ENCODE results near the gene RALGPS1.

Gene RALGPS1

GRCh38 chr9:127167560-127168326, 253.2 kb downstream of the RALGPS1 start:
- Histone ChIP-seq H3K79me2 (ENCODE audit: low read length) (no peaks in the 10 kb centered on the region), H2AFZ (ENCODE audit: low read depth, low read length) (0 out of 2 replicates have a peak overlapping the region, but pooled peaks have one; percentile 28), H3K9ac (ENCODE audit: low read length) (no peak overlapping the region), H4K20me1 (ENCODE audit: insufficient read depth, low read length) (no peaks in the 10 kb centered on the region), H3K27ac (ENCODE audit: low read length) (no peak overlapping the region), H3K4me3 (ENCODE audit: low read length) (no peak overlapping the region), H3K9me3 (ENCODE audit: insufficient read depth, low read length) (no peaks in the 10 kb centered on the region), H3K27me3 (ENCODE audit: low read depth, low read length) (peaks cover 5% of the 10 kb centered on the region; the same call in 1 of the 2 replicates), H3K4me1 (ENCODE audit: low read length) (peaks cover 41% of the 10 kb centered on the region), H3K4me2 (ENCODE audit: low read length) (peak overlapping the region; percentile 66), H3K36me3 (replicated peaks; ENCODE audit: low read depth, low read length) (no peaks in the 10 kb centered on the region)
- no peak for TF ChIP-seq CTCF (IDR thresholded peaks at IDR 0.05; ENCODE audit: low read depth, low read length)

GRCh38 chr9:127168756-127169574, 254.4 kb downstream of the RALGPS1 start:
- TF ChIP-seq EZH2phosphoT487 (IDR thresholded peaks at IDR 0.05; ENCODE audit: low read depth) (no peak), CTCF (IDR thresholded peaks at IDR 0.05; ENCODE audit: low read depth, low read length) (no peak)
- Histone ChIP-seq H3K4me1 (ENCODE audit: low read length) (peaks cover 29% of the 10 kb centered on the region), H2AFZ (ENCODE audit: low read depth, low read length) (no peak overlapping the region), H3K79me2 (ENCODE audit: low read length) (no peaks in the 10 kb centered on the region), H3K9me3 (ENCODE audit: insufficient read depth, low read length) (no peaks in the 10 kb centered on the region), H3K4me3 (ENCODE audit: low read length) (no peak overlapping the region), H3K27me3 (ENCODE audit: low read depth, low read length) (peaks cover 5% of the 10 kb centered on the region; the same call in 1 of the 2 replicates), H3K27ac (ENCODE audit: low read length) (no peak overlapping the region), H3K9ac (ENCODE audit: low read length) (no peak overlapping the region), H3K36me3 (replicated peaks; ENCODE audit: low read depth, low read length) (no peaks in the 10 kb centered on the region), H3K4me2 (ENCODE audit: low read length) (no peak overlapping the region), H4K20me1 (ENCODE audit: insufficient read depth, low read length) (no peaks in the 10 kb centered on the region)

- no peaks in the 10 kb centered on the region for H4K20me1 ChIP-seq (ENCODE audit: insufficient read depth, low read length)
- no peak overlapping the region for H3K4me2 ChIP-seq (ENCODE audit: low read length)
- no peak for TF ChIP-seq CTCF (IDR thresholded peaks at IDR 0.05; ENCODE audit: low read depth, low read length)
- no peak for TF ChIP-seq EZH2phosphoT487 (IDR thresholded peaks at IDR 0.05; ENCODE audit: low read depth)
- H3K4me1 ChIP-seq (ENCODE audit: low read length) = peaks cover 28% of the 10 kb centered on the region
- H3K27me3 ChIP-seq (ENCODE audit: low read depth, low read length) = peaks cover 5% of the 10 kb centered on the region; the same call in 1 of the 2 replicates
- no peaks in the 10 kb centered on the region for H3K9me3 ChIP-seq (ENCODE audit: insufficient read depth, low read length)
- no peak overlapping the region for H3K4me3 ChIP-seq (ENCODE audit: low read length)
- H3K9ac ChIP-seq (ENCODE audit: low read length) = no peak overlapping the region
- no peaks in the 10 kb centered on the region for H3K79me2 ChIP-seq (ENCODE audit: low read length)
- H3K36me3 ChIP-seq (replicated peaks; ENCODE audit: low read depth, low read length) = no peaks in the 10 kb centered on the region
- H3K27ac ChIP-seq (ENCODE audit: low read length) = no peak overlapping the region
- no peak overlapping the region for H2AFZ ChIP-seq (ENCODE audit: low read depth, low read length)
These were observed 254.9 kb downstream of the RALGPS1 start for GRCh38 chr9:127169575-127169883.

GRCh38 chr9:127170103-127170502, 255.5 kb downstream of the RALGPS1 start:
- Histone ChIP-seq H3K9me3 (ENCODE audit: insufficient read depth, low read length) (no peaks in the 10 kb centered on the region), H3K4me3 (ENCODE audit: low read length) (no peak overlapping the region), H3K9ac (ENCODE audit: low read length) (no peak overlapping the region), H3K4me1 (ENCODE audit: low read length) (peaks cover 28% of the 10 kb centered on the region), H3K4me2 (ENCODE audit: low read length) (no peak overlapping the region), H3K27me3 (ENCODE audit: low read depth, low read length) (0 out of 2 replicates have a peak, but pooled peaks cover 5% of the 10 kb centered on the region), H2AFZ (ENCODE audit: low read depth, low read length) (no peak overlapping the region), H4K20me1 (ENCODE audit: insufficient read depth, low read length) (no peaks in the 10 kb centered on the region), H3K27ac (ENCODE audit: low read length) (no peak overlapping the region), H3K79me2 (ENCODE audit: low read length) (no peaks in the 10 kb centered on the region), H3K36me3 (replicated peaks; ENCODE audit: low read depth, low read length) (no peaks in the 10 kb centered on the region)
- TF ChIP-seq CTCF (IDR thresholded peaks at IDR 0.05; ENCODE audit: low read depth, low read length) = no peak; the same call in 1 of the 2 replicates
- no peak for TF ChIP-seq EZH2phosphoT487 (IDR thresholded peaks at IDR 0.05; ENCODE audit: low read depth)

Measured in OCI-LY3 (cell line).